WTC11 (cell line): Measurements from ENCODE around the gene ZNF586. TPM values are rescaled to one million over a fixed set of nuclear protein-coding genes. Genes with fewer than 3 reads are reported as not detected.

Source experiments
- FOXP1 ChIP-seq: sonication (generic); formaldehyde crosslinking; IDR thresholded peaks from 2 replicates; pipeline ENCODE4 v1.8.0; 2022; ENCODE audit warnings: missing genetic modification reagents, mild to moderate bottlenecking, moderate library complexity, borderline replicate concordance
- KAT7 ChIP-seq: sonication (generic); formaldehyde crosslinking; IDR thresholded peaks from 2 replicates; pipeline ENCODE4 v1.8.1; 2023; ENCODE audit warnings: missing genetic modification reagents, mild to moderate bottlenecking, borderline replicate concordance
- NFYB ChIP-seq: sonication (generic); formaldehyde crosslinking; conservative IDR thresholded peaks from 2 replicates; pipeline ENCODE4 v1.8.0; 2022; ENCODE audit warnings: low read depth, missing genetic modification reagents
- NR1H2 ChIP-seq: sonication (generic); formaldehyde crosslinking; IDR thresholded peaks from 2 replicates; pipeline ENCODE4 v1.9.0; 2021; ENCODE audit warnings: mild to moderate bottlenecking, moderate library complexity, missing genetic modification reagents
- SP1 ChIP-seq: sonication (generic); formaldehyde crosslinking; conservative IDR thresholded peaks from 2 replicates; pipeline ENCODE4 v1.8.1; 2022; ENCODE audit warnings: missing genetic modification reagents
- total RNA-seq: library from RNA; stranded (reverse); gene quantifications from 3 replicates; pipeline ENCODE4 v1.2.3, GENCODE V29; 2021

ZNF586 gene
- total RNA-seq, 1 experiment from 2014 or later = 16.4 TPM

GRCh38 chr19:57830071-57830602, 60.7 kb downstream of the ZNF586 start, which contains the start of gene ZNF587B (continued):
- TF ChIP-seq KAT7 (CRISPR knock-in tag) (0 out of 2 replicates have a peak, but pooled peaks have one; percentile 68), SP1 (CRISPR knock-in tag) (peak; percentile 63; the same call in 1 of the 2 replicates), NR1H2 (CRISPR knock-in tag) (no peak), FOXP1 (CRISPR knock-in tag) (0 out of 2 replicates have a peak, but pooled peaks have one; percentile 35), NFYB (CRISPR knock-in tag) (peak; percentile 58)

Other genes starting within 250 kb of the ZNF586 start
- 8.8 to 9.7 TPM (median 9.2 TPM) in 3 replicates for gene ZNF549, start 242.3 kb upstream of the ZNF586 start, total RNA-seq
- gene ZNF550, start 209.8 kb upstream of the ZNF586 start, total RNA-seq = 13.0 to 17.5 TPM (median 15.5 TPM) in 3 replicates
- gene ZNF416, start 190.8 kb upstream of the ZNF586 start, total RNA-seq = 8.3 to 10.0 TPM (median 9.1 TPM) in 3 replicates
- 30.0 to 31.5 TPM (median 31.1 TPM) in 3 replicates for gene ZIK1, start 185.5 kb upstream of the ZNF586 start, total RNA-seq
- 10.4 to 12.0 TPM (median 11.2 TPM) in 3 replicates for gene ZNF530, start 169.8 kb upstream of the ZNF586 start, total RNA-seq
- 46.8 to 53.1 TPM (median 52.5 TPM) in 3 replicates for gene ZNF134, start 155.4 kb upstream of the ZNF586 start, total RNA-seq
- 13.5 to 17.6 TPM (median 14.3 TPM) in 3 replicates for gene ZNF211, start 136.5 kb upstream of the ZNF586 start, total RNA-seq
- 0.09 to 0.13 TPM in 2 of 3 replicates, not detected in the other for gene ZSCAN4, start 100.7 kb upstream of the ZNF586 start, total RNA-seq
- gene ZNF551, start 87.7 kb upstream of the ZNF586 start, total RNA-seq = 30.2 to 32.4 TPM (median 31.3 TPM) in 3 replicates
- gene ZNF154, start 60.5 kb upstream of the ZNF586 start, total RNA-seq = 20.0 to 22.0 TPM (median 21.4 TPM) in 3 replicates
- 6.8 to 9.1 TPM (median 7.1 TPM) in 3 replicates for gene ZNF671, start 42.1 kb upstream of the ZNF586 start, total RNA-seq
- 14.3 to 16.9 TPM (median 16.4 TPM) in 3 replicates for gene ZNF776, start 22.9 kb upstream of the ZNF586 start, total RNA-seq
- gene ZNF552, start 45.2 kb downstream of the ZNF586 start, total RNA-seq = 9.0 to 13.1 TPM (median 9.3 TPM) in 3 replicates
- 39.9 to 43.2 TPM (median 41.7 TPM) in 3 replicates for gene ZNF587B, start 60.6 kb downstream of the ZNF586 start, total RNA-seq
- 46.6 to 57.0 TPM (median 47.0 TPM) in 3 replicates for gene ZNF587, start 80.2 kb downstream of the ZNF586 start, total RNA-seq
- 60.7 to 80.8 TPM (median 77.8 TPM) in 3 replicates for gene ZNF814, start 119.4 kb downstream of the ZNF586 start, total RNA-seq
- 21.4 to 22.6 TPM (median 21.5 TPM) in 3 replicates for gene ZNF417, start 146.9 kb downstream of the ZNF586 start, total RNA-seq
- gene ZNF418, start 165.7 kb downstream of the ZNF586 start, total RNA-seq = 19.6 to 21.1 TPM (median 20.8 TPM) in 3 replicates
- gene ZNF256, start 178.0 kb downstream of the ZNF586 start, total RNA-seq = 15.1 to 17.9 TPM (median 15.9 TPM) in 3 replicates
- gene C19orf18, start 204.9 kb downstream of the ZNF586 start, total RNA-seq = 1.1 to 1.3 TPM (median 1.1 TPM) in 3 replicates
- 24.5 to 26.2 TPM (median 26.1 TPM) in 3 replicates for gene ZNF606, start 233.1 kb downstream of the ZNF586 start, total RNA-seq